ENCODE data around the gene RAMAC. TPM values are rescaled to one million over a fixed set of nuclear protein-coding genes. Genes with fewer than 3 reads are reported as not detected.

The RAMAC gene
- total and polyA plus RNA-seq, 2 of the 4 experiments (the other 2 are of a cell fraction) = 23.6 to 29.6 TPM

- WGBS, 2 experiments (ENCODE audit: extremely low coverage in 2 of 2, insufficient read length in 1 of 2) = 100% methylated on average over 1 of the region's 6 CpGs; no CpG with 5 or more reads in 1 of the 2 experiments
- H2AK5ac ChIP-seq (ENCODE audit: low read depth, low read length) = no peak overlapping the region
- ChIA-PET CTCF (interaction anchor here (0.9 kb wide), 2 partner anchors 12 to 14 kb away, joined by 3 read pairs; partner anchors contain the start of gene RAMAC), POLR2A (ENCODE audit: unreplicated experiment) (no interaction called here)
- no peak overlapping the region for H3K27ac ChIP-seq (ENCODE audit: insufficient read depth, low read length)
- dilution Hi-C loops (cut with HindIII; ENCODE audit: low sequenced_read_pairs, unreplicated experiment) (no loop called here), in situ Hi-C loops (cut with MboI; ENCODE audit: low sequenced_read_pairs) (no loop called here), intact Hi-C loops (cut with micrococcal nuclease) (no loop called here)
- H3K27me3 ChIP-seq (ENCODE audit: control insufficient read depth, insufficient read depth, low read length) = no peaks in the 10 kb centered on the region
- H3K79me1 ChIP-seq (ENCODE audit: low read depth in 1 of 2, low read length in 2 of 2) = no peaks in the 10 kb centered on the region
- H2BK15ac ChIP-seq (ENCODE audit: low read depth, low read length) = no peak overlapping the region
- H3K4me3 ChIP-seq (ENCODE audit: insufficient read depth, low read depth, low read length) = no peak overlapping the region
- no peak overlapping the region for H3K14ac ChIP-seq (replicated peaks; ENCODE audit: low read depth, low read length)
- H3K4me1 ChIP-seq (ENCODE audit: control insufficient read depth, insufficient read depth, low read length) = peaks cover 2% of the 10 kb centered on the region; the same call in 1 of the 2 replicates
- ATAC-seq (ENCODE audit: low read depth) (no peak), DNase-seq (no peak)
- H4K91ac ChIP-seq (ENCODE audit: insufficient read depth, low read depth, low read length) = no peak overlapping the region
- BruUV-seq (replicated peaks) = no TSS peak
- H3K36me3 ChIP-seq (ENCODE audit: control insufficient read depth, insufficient read depth, low read length) = no peaks in the 10 kb centered on the region
- H4K5ac ChIP-seq (ENCODE audit: low read depth, low read length) = no peak overlapping the region
- no peak overlapping the region for H3K4me2 ChIP-seq (ENCODE audit: low read depth, low read length)
- no peaks in the 10 kb centered on the region for H3K9me3 ChIP-seq (ENCODE audit: control insufficient read depth, insufficient read depth, low read length)
- no peak overlapping the region for H3K18ac ChIP-seq (ENCODE audit: low read depth, low read length)
- H2BK20ac ChIP-seq (ENCODE audit: low read depth, low read length) = no peak overlapping the region
- TF ChIP-seq CTCF (conservative IDR thresholded peaks at IDR 0.05; ENCODE audit: low read depth, low read length) = no peak
- TF ChIP-seq FOS (IDR thresholded peaks at IDR 0.05; ENCODE audit: low read depth, low read length) = no peak
- TF ChIP-seq MAZ (IDR thresholded peaks at IDR 0.05; ENCODE audit: borderline replicate concordance, low read depth, low read length) = no peak
- TF ChIP-seq MXI1 (IDR thresholded peaks at IDR 0.05; ENCODE audit: borderline replicate concordance, low read depth, low read length) = no peak
- no peak for TF ChIP-seq USF2 (IDR thresholded peaks at IDR 0.05; ENCODE audit: low read depth, low read length)
- TF ChIP-seq MAFK (IDR thresholded peaks at IDR 0.05; ENCODE audit: low read depth, low read length) = no peak
- TF ChIP-seq ELK1 (IDR thresholded peaks at IDR 0.05; ENCODE audit: borderline replicate concordance, low read depth, low read length) = no peak
- TF ChIP-seq CEBPB (IDR thresholded peaks at IDR 0.05; ENCODE audit: low read depth, low read length) = no peak
- no peak for TF ChIP-seq POLR2A (IDR thresholded peaks at IDR 0.05; ENCODE audit: low read depth, low read length)
- no peak for TF ChIP-seq BHLHE40 (IDR thresholded peaks at IDR 0.05; ENCODE audit: low read depth, low read length)
- TF ChIP-seq CHD1 (IDR thresholded peaks at IDR 0.05; ENCODE audit: low read depth, low read length) = no peak
- TF ChIP-seq RFX5 (IDR thresholded peaks at IDR 0.05; ENCODE audit: low read depth, low read length) = no peak
- TF ChIP-seq RAD21 (IDR thresholded peaks at IDR 0.05; ENCODE audit: low read length) = no peak
- TF ChIP-seq SMC3 (IDR thresholded peaks at IDR 0.05; ENCODE audit: low read depth, low read length) = no peak
- no peak for TF ChIP-seq NFE2L2 (IDR thresholded peaks at IDR 0.05; ENCODE audit: low read depth, low read length)
- H4K20me1 ChIP-seq (ENCODE audit: insufficient read depth, low read length) = no peaks in the 10 kb centered on the region
- no peak overlapping the region for H3K9ac ChIP-seq (ENCODE audit: low read depth, low read length)
- no peak overlapping the region for H2BK5ac ChIP-seq (ENCODE audit: low read depth, low read length, poor library complexity, severe bottlenecking)
- no peak overlapping the region for H2AK9ac ChIP-seq (replicated peaks; ENCODE audit: low read depth, low read length, poor library complexity)
- H3K9me1 ChIP-seq (ENCODE audit: insufficient read depth, low read length) = no peaks in the 10 kb centered on the region
- H3K23ac ChIP-seq (ENCODE audit: low read depth, low read length) = no peak overlapping the region
- H2AFZ ChIP-seq (replicated peaks; ENCODE audit: low read length, poor library complexity) = no peak overlapping the region
- H3K56ac ChIP-seq (ENCODE audit: extremely low read depth, insufficient read depth, low read length) = no peak overlapping the region
- no peak overlapping the region for H3K4ac ChIP-seq (ENCODE audit: low read depth, low read length)
- no peak overlapping the region for H2BK120ac ChIP-seq (ENCODE audit: low read depth, low read length)
- H4K8ac ChIP-seq (ENCODE audit: low read depth in 2 of 2, low read length in 2 of 2) = no peak overlapping the region
These were observed 13.4 kb downstream of the RAMAC start for GRCh38 chr15:82999426-82999825.
